ENCODE results near the gene ZNF609.
"Not testable (repeated sequence)": the region's sequence is repeated elsewhere in the genome, so short reads cannot be mapped to it uniquely, and the experiment has no call there.

ZNF609 gene

DNA sequence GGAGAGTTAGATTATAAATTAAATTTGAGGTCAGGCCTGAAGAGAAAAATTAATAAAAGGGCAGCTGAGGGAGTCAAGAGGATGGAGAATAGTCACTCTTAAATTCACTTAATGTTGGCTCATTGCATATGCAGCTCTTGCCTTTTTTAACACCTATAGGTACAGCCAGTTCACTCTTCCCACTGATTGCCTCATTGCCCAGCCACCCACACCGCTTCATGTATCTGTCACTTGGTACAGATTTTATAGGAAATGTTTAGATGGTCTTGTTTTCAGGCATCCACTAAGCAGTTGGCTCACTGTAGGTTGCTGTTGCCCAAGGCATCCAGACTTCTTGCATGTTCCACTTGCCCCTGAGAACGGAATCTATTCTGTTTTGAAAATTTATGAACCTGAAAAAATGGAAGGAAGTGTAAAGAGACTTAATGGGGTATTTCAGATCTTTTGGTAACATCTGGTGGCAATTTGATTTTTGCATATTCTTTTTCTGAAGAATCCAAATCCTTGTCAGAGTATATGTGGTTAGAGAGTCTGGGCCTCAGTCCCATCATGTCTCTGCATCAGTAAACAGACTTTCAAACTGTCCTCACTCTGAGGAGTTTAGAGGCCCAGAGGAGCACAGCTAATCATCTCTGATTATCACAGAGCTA is 163.1 kb downstream of the ZNF609 start:
- Histone ChIP-seq H3K9ac (ENCODE audit: low read length) (no peak overlapping the region), H4K20me1 (ENCODE audit: insufficient read depth, low read length) (peaks cover 22% of the 10 kb centered on the region), H3K27me3 (ENCODE audit: low read depth, low read length) (no peaks in the 10 kb centered on the region), H3K36me3 (replicated peaks; ENCODE audit: low read depth, low read length) (peaks cover 5% of the 10 kb centered on the region), H3K27ac (ENCODE audit: low read length) (no peak overlapping the region), H3K4me1 (ENCODE audit: low read length) (peaks cover 13% of the 10 kb centered on the region), H3K4me3 (ENCODE audit: low read length) (no peak overlapping the region), H3K79me2 (ENCODE audit: low read length) (peaks cover 26% of the 10 kb centered on the region), H3K9me3 (ENCODE audit: insufficient read depth, low read length) (no peaks in the 10 kb centered on the region), H2AFZ (ENCODE audit: low read depth, low read length) (no peak overlapping the region), H3K4me2 (ENCODE audit: low read length) (no peak overlapping the region)
- TF ChIP-seq EZH2phosphoT487 (IDR thresholded peaks at IDR 0.05; ENCODE audit: low read depth): no peak
- TF ChIP-seq, protein P1, sequence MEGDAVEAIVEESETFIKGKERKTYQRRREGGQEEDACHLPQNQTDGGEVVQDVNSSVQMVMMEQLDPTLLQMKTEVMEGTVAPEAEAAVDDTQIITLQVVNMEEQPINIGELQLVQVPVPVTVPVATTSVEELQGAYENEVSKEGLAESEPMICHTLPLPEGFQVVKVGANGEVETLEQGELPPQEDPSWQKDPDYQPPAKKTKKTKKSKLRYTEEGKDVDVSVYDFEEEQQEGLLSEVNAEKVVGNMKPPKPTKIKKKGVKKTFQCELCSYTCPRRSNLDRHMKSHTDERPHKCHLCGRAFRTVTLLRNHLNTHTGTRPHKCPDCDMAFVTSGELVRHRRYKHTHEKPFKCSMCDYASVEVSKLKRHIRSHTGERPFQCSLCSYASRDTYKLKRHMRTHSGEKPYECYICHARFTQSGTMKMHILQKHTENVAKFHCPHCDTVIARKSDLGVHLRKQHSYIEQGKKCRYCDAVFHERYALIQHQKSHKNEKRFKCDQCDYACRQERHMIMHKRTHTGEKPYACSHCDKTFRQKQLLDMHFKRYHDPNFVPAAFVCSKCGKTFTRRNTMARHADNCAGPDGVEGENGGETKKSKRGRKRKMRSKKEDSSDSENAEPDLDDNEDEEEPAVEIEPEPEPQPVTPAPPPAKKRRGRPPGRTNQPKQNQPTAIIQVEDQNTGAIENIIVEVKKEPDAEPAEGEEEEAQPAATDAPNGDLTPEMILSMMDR (IDR thresholded peaks at IDR 0.05; ENCODE audit: low read depth, low read length): no peak

DNA sequence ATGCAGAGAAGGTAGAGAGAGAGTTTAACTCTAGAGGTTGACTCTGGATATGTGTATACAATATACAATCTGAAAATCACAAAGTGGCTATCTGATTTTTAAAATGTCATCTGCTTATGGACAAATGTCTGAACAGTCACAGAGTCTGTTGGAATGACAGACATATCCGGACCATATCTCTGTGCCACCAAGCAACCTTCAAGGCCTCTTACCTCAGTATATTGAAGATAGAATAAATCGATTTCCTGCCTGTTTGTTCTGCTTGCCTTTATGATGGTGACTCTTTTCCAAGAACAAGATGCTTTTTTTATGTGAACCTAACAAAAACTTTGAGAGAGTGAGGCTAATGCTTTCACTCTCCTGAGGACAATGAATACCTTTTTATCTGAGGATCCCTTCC is 163.9 kb downstream of the ZNF609 start:
- H4K20me1 ChIP-seq (ENCODE audit: insufficient read depth, low read length): peaks cover 18% of the 10 kb centered on the region
- no peak overlapping the region for H2AFZ ChIP-seq (ENCODE audit: low read depth, low read length)
- TF ChIP-seq, protein P1 (IDR thresholded peaks at IDR 0.05; ENCODE audit: low read depth, low read length): no peak
- no peak for TF ChIP-seq EZH2phosphoT487 (IDR thresholded peaks at IDR 0.05; ENCODE audit: low read depth)
- H3K36me3 ChIP-seq (replicated peaks; ENCODE audit: low read depth, low read length): peaks cover 5% of the 10 kb centered on the region
- H3K79me2 ChIP-seq (ENCODE audit: low read length): peaks cover 23% of the 10 kb centered on the region
- H3K27me3 ChIP-seq (ENCODE audit: low read depth, low read length): no peaks in the 10 kb centered on the region
- H3K4me2 ChIP-seq (ENCODE audit: low read length): no peak overlapping the region
- H3K9ac ChIP-seq (ENCODE audit: low read length): no peak overlapping the region
- no peak overlapping the region for H3K27ac ChIP-seq (ENCODE audit: low read length)
- no peaks in the 10 kb centered on the region for H3K9me3 ChIP-seq (ENCODE audit: insufficient read depth, low read length)
- no peak overlapping the region for H3K4me3 ChIP-seq (ENCODE audit: low read length)
- H3K4me1 ChIP-seq (ENCODE audit: low read length): peaks cover 13% of the 10 kb centered on the region

DNA sequence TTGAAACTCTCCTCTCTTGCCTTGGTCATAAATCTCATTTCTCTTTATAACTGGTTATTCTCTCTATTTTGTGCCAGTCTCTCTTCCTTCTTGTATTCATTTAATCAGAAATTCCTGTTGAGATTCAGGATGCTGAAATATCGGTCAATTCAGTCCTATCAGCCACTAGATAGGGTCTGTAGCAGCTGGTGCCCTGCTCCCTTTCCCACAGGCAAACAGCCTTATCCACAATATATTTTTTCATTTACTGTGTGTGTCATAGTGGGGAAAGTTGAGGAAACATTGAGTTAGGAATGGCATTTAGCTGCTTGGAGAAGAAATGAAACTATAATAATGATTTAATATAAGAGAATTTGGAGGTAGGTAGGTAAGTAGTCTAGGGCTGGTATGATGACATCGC is 168.7 kb downstream of the ZNF609 start:
- Histone ChIP-seq H2AFZ (ENCODE audit: low read depth, low read length) (no peak overlapping the region), H3K4me3 (ENCODE audit: low read length) (no peak overlapping the region), H3K9me3 (ENCODE audit: insufficient read depth, low read length) (no peaks in the 10 kb centered on the region), H3K9ac (ENCODE audit: low read length) (no peak overlapping the region), H3K27me3 (ENCODE audit: low read depth, low read length) (no peaks in the 10 kb centered on the region), H3K36me3 (replicated peaks; ENCODE audit: low read depth, low read length) (peaks cover 2% of the 10 kb centered on the region), H3K27ac (ENCODE audit: low read length) (no peak overlapping the region), H4K20me1 (ENCODE audit: insufficient read depth, low read length) (no peaks in the 10 kb centered on the region), H3K4me2 (ENCODE audit: low read length) (no peak overlapping the region), H3K4me1 (ENCODE audit: low read length) (no peaks in the 10 kb centered on the region), H3K79me2 (ENCODE audit: low read length) (no peaks in the 10 kb centered on the region)
- no peak for TF ChIP-seq EZH2phosphoT487 (IDR thresholded peaks at IDR 0.05; ENCODE audit: low read depth)
- TF ChIP-seq, protein P1 (IDR thresholded peaks at IDR 0.05; ENCODE audit: low read depth, low read length): no peak

DNA sequence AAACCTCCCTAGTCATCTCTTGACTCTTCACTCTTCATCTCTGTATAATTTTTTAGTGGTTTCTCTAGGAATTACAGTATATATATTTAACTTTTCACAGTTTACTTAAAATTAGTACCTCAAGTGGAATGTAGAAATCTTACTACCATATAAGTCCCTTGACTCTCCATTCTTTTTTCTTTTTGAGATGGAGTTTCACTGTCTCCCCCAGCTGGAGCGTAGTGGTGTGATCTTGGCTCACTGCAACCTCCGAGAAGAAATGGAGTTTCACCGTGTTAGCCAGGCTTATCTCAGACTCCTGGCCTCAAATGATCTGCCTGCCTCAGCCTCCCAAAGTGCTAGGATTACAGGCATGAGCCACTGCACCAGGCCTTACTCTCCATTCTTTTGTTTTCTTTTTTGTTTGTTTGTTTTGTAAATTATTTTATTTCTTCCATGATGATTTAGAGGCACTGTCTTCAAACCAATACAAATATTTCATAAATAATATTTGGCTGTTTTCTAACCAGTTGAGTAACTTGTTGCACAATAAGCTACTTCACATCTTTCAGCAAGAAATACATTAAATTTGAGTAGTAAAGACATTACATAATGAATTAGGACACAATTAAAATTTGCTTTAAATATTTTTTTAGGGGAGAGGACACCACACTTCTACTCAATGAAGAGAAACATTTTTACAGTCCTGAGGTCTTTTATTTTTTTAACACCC is 170.2 kb downstream of the ZNF609 start:
- Histone ChIP-seq H3K79me2 (ENCODE audit: low read length) (0 out of 2 replicates have a peak, but pooled peaks cover 2% of the 10 kb centered on the region), H3K27ac (ENCODE audit: low read length) (no peak overlapping the region), H3K9me3 (ENCODE audit: insufficient read depth, low read length) (no peaks in the 10 kb centered on the region), H3K4me2 (ENCODE audit: low read length) (no peak overlapping the region), H3K9ac (ENCODE audit: low read length) (no peak overlapping the region), H3K27me3 (ENCODE audit: low read depth, low read length) (no peaks in the 10 kb centered on the region), H2AFZ (ENCODE audit: low read depth, low read length) (no peak overlapping the region), H3K36me3 (replicated peaks; ENCODE audit: low read depth, low read length) (no peaks in the 10 kb centered on the region), H3K4me1 (ENCODE audit: low read length) (peaks cover 4% of the 10 kb centered on the region; the same call in 1 of the 2 replicates), H4K20me1 (ENCODE audit: insufficient read depth, low read length) (no peaks in the 10 kb centered on the region), H3K4me3 (ENCODE audit: low read length) (no peak overlapping the region)
- TF ChIP-seq, protein P1 (IDR thresholded peaks at IDR 0.05; ENCODE audit: low read depth, low read length): no peak
- no peak for TF ChIP-seq EZH2phosphoT487 (IDR thresholded peaks at IDR 0.05; ENCODE audit: low read depth)

DNA sequence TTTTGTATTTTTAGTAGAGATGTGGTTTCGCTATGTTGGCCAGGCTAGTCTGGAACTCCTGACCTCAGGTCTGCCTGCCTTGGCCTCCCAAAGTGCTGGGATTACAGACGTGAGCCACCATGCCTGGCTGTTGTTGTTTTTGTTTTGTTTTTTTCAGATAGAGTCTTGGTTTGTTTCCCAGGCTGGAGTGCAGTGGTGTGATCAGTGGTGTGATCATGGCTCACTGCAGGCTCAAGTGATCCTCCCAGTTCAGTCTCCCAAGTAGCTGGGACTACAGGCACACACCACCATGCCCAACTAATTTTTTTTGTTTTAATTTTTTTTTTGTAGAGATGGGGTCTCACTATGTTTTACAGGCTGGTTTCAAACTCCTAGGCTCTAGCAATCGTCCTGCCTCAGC is 172.3 kb downstream of the ZNF609 start:
- not testable (repeated sequence) for H3K27me3 ChIP-seq (ENCODE audit: low read depth, low read length); H4K20me1 ChIP-seq (ENCODE audit: insufficient read depth, low read length); H3K4me1 ChIP-seq (ENCODE audit: low read length); H3K9ac ChIP-seq (ENCODE audit: low read length); H3K4me2 ChIP-seq (ENCODE audit: low read length); H3K27ac ChIP-seq (ENCODE audit: low read length); H3K79me2 ChIP-seq (ENCODE audit: low read length); H2AFZ ChIP-seq (ENCODE audit: low read depth, low read length); H3K4me3 ChIP-seq (ENCODE audit: low read length); H3K9me3 ChIP-seq (ENCODE audit: insufficient read depth, low read length)
- peaks cover 11% of the 10 kb centered on the region for H3K36me3 ChIP-seq (replicated peaks; ENCODE audit: low read depth, low read length)
